22Rv1 (cell line): ENCODE data around the gene GPI.

ENCODE experiments used
- ZFX ChIP-seq: fragments of 450-650 bp; IDR thresholded peaks from 2 replicates; pipeline ENCODE4 v1.6.1; 2017; ENCODE audit warnings: antibody characterized with exemption, borderline replicate concordance
- TF ChIP-seq, protein P1 (sequence below): fragments of 450-650 bp; IDR thresholded peaks from 2 replicates; pipeline ENCODE4 v1.5.1; 2017; ENCODE audit warnings: mild to moderate bottlenecking

DNA sequence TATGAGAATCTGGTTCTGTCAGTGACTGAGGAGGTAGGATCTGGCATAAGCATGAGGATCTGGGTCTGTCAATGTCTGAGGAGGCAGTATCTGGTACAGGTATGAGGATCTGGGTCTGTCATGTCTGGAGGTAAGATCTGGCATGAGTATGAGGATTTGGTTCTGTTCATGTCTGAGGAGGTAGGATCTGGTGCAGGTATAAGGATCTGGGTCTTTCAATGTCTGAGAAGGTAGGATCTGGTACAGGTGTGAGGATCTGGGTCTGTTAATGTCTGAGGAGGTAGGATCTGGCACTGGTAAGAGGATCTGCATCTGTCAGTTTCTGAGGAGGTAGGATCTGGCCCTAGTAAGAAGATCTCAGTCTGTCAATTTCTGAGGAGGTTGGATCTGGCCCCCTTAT lies 26.8 kb downstream of the GPI start:
- TF ChIP-seq, protein P1, sequence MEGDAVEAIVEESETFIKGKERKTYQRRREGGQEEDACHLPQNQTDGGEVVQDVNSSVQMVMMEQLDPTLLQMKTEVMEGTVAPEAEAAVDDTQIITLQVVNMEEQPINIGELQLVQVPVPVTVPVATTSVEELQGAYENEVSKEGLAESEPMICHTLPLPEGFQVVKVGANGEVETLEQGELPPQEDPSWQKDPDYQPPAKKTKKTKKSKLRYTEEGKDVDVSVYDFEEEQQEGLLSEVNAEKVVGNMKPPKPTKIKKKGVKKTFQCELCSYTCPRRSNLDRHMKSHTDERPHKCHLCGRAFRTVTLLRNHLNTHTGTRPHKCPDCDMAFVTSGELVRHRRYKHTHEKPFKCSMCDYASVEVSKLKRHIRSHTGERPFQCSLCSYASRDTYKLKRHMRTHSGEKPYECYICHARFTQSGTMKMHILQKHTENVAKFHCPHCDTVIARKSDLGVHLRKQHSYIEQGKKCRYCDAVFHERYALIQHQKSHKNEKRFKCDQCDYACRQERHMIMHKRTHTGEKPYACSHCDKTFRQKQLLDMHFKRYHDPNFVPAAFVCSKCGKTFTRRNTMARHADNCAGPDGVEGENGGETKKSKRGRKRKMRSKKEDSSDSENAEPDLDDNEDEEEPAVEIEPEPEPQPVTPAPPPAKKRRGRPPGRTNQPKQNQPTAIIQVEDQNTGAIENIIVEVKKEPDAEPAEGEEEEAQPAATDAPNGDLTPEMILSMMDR = no peak
- no peak for TF ChIP-seq ZFX
